ENCODE data around the gene PTCH1. TPM values are rescaled to one million over a fixed set of nuclear protein-coding genes. Genes with fewer than 3 reads are reported as not detected.

PTCH1 gene
- total and polyA plus RNA-seq, 2 experiments from 2014 or later: 7.3 to 13.9 TPM

GRCh38 chr9:95499847-95500246 lies 16.9 kb downstream of the PTCH1 start:
- H3K27me3 ChIP-seq: no peaks in the 10 kb centered on the region
- peaks cover 38% of the 10 kb centered on the region for H3K4me1 ChIP-seq (ENCODE audit: low read depth)
- TF ChIP-seq CTCF (IDR thresholded peaks at IDR 0.05; ENCODE audit: low read depth, low read length): no peak
- no peaks in the 10 kb centered on the region for H3K36me3 ChIP-seq
- no peak for DNase-seq (ENCODE audit: low read depth in 1 of 2, low spot score in 1 of 2)
- no peaks in the 10 kb centered on the region for H3K9me3 ChIP-seq (ENCODE audit: low read depth)
- no peak overlapping the region for H3K4me3 ChIP-seq
- peak overlapping the region; percentile 6 for H3K27ac ChIP-seq

- no peak overlapping the region for H3K4me3 ChIP-seq
- DNase-seq (ENCODE audit: low read depth in 1 of 2, low spot score in 1 of 2): no peak
- H3K36me3 ChIP-seq: no peaks in the 10 kb centered on the region
- no peaks in the 10 kb centered on the region for H3K27me3 ChIP-seq
- no peak for TF ChIP-seq CTCF (IDR thresholded peaks at IDR 0.05; ENCODE audit: low read depth, low read length)
- peaks cover 37% of the 10 kb centered on the region for H3K4me1 ChIP-seq (ENCODE audit: low read depth)
- peak overlapping the region; percentile 6 for H3K27ac ChIP-seq
- H3K9me3 ChIP-seq (ENCODE audit: low read depth): no peaks in the 10 kb centered on the region
Observed at GRCh38 chr9:95499046-95499676, 17.6 kb downstream of the PTCH1 start.

DNA sequence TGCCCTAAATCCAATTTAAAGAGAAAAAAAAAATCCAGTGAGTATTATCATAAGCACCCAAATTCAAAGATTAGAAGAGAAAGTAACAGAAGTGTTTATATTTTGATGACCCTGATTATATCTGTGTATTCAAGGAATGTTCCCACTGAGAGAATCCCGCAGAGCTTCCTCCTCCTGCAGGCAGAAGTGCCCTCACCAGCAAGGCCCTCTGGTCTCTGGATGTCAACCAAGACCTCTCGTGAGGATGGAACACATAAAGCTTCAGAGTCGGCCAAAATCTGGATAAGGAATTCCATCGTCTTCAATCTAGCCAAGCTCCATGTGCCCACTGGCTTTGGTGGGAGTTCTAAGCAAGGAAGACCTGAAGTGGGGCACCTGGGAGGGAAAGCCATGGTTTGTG lies 18.1 kb downstream of the PTCH1 start:
- TF ChIP-seq CTCF (IDR thresholded peaks at IDR 0.05; ENCODE audit: low read depth, low read length): no peak
- Histone ChIP-seq H3K27me3 (no peaks in the 10 kb centered on the region), H3K27ac (no peak overlapping the region), H3K4me1 (ENCODE audit: low read depth) (peaks cover 37% of the 10 kb centered on the region), H3K36me3 (no peaks in the 10 kb centered on the region), H3K9me3 (ENCODE audit: low read depth) (no peaks in the 10 kb centered on the region), H3K4me3 (no peak overlapping the region)
- no peak for DNase-seq (ENCODE audit: low read depth in 1 of 2, low spot score in 1 of 2)

DNA sequence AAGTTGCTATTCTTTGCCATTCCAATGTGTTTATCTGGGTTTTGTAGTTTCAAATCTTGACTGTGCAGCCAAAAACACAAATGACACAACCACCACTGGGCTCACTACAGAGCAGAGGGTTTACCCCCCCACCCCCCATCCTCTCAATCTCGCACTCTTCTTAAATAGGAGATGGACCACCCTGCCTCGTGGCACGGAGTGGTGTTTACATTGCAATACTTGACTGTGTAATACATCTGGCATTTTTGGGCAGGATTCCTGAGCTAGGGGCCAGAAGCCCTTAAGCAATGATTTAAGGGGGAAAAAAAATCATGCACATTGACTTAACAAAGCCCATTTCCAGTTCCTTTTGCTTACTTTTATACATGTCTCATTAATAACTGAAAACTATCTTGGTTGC lies 19.0 kb downstream of the PTCH1 start:
- DNase-seq (ENCODE audit: low read depth in 1 of 2, low spot score in 1 of 2): peak in 1 of 2 donors; percentile 70
- Histone ChIP-seq H3K4me3 (no peak overlapping the region), H3K27ac (no peak overlapping the region), H3K27me3 (no peaks in the 10 kb centered on the region), H3K9me3 (ENCODE audit: low read depth) (no peaks in the 10 kb centered on the region), H3K4me1 (ENCODE audit: low read depth) (peaks cover 35% of the 10 kb centered on the region), H3K36me3 (no peaks in the 10 kb centered on the region)
- no peak for TF ChIP-seq CTCF (IDR thresholded peaks at IDR 0.05; ENCODE audit: low read depth, low read length)

DNA sequence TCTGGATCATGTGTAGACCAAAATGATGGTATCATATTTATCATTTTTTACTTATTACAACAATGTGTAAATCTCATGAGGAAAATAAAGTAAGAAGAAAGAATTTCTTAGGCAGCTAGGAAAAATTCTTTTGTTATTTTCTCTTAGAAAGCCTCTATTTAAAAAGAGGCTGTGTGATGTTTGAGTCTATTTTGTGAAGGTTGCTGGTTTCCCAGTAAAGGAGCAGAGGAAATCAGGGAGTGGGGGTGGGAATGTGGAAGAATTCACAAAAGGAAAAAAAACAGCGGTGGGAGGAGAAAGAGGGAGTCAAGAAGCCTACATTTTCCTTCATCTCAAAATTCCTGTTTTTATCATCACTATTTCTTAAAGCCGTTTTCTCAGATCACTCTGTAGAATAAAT lies 20.1 kb downstream of the PTCH1 start:
- H3K27me3 ChIP-seq: no peaks in the 10 kb centered on the region
- no peaks in the 10 kb centered on the region for H3K36me3 ChIP-seq
- no peak for DNase-seq (ENCODE audit: low read depth in 1 of 2, low spot score in 1 of 2)
- H3K4me3 ChIP-seq: no peak overlapping the region
- no peaks in the 10 kb centered on the region for H3K9me3 ChIP-seq (ENCODE audit: low read depth)
- TF ChIP-seq CTCF (IDR thresholded peaks at IDR 0.05; ENCODE audit: low read depth, low read length): no peak
- peaks cover 28% of the 10 kb centered on the region for H3K4me1 ChIP-seq (ENCODE audit: low read depth)
- no peak overlapping the region for H3K27ac ChIP-seq
